GM19025 (cell line): ENCODE measurements around the gene TAGLN.

ENCODE experiments used
- ATAC-seq: cut with Tn5 transposase; IDR thresholded peaks from one replicate; pipeline ENCODE4 v1.9.1; 2021; ENCODE audit warnings: mild to moderate bottlenecking, low read depth, moderate library complexity; ENCODE audit not compliant: unreplicated experiment

Gene TAGLN

GRCh38 chr11:117212697-117213355 lies 13.7 kb downstream of the TAGLN start:
- no peak for ATAC-seq

GRCh38 chr11:117214404-117215110 lies 15.4 kb downstream of the TAGLN start:
- no peak for ATAC-seq

GRCh38 chr11:117217141-117218084 lies 18.2 kb downstream of the TAGLN start:
- ATAC-seq = no peak

GRCh38 chr11:117218133-117218915 lies 19.2 kb downstream of the TAGLN start:
- no peak for ATAC-seq

- no peak for ATAC-seq
Observed at GRCh38 chr11:117219001-117219400, 19.8 kb downstream of the TAGLN start.

GRCh38 chr11:117219455-117219854 lies 20.3 kb downstream of the TAGLN start:
- no peak for ATAC-seq

GRCh38 chr11:117219995-117220394 lies 20.8 kb downstream of the TAGLN start:
- ATAC-seq = no peak

- no peak for ATAC-seq
Observed at GRCh38 chr11:117220568-117220967, 21.4 kb downstream of the TAGLN start.

- ATAC-seq = no peak
Observed at GRCh38 chr11:117220999-117221774, 22.0 kb downstream of the TAGLN start.

GRCh38 chr11:117221775-117222517 lies 22.8 kb downstream of the TAGLN start:
- ATAC-seq = no peak

- ATAC-seq = no peak
Observed at GRCh38 chr11:117222991-117223740, 24.0 kb downstream of the TAGLN start.

- no peak for ATAC-seq
Observed at GRCh38 chr11:117223741-117224689, 24.8 kb downstream of the TAGLN start.

GRCh38 chr11:117225553-117226170 lies 26.5 kb downstream of the TAGLN start:
- no peak for ATAC-seq

- ATAC-seq = peak; percentile 41
Observed at GRCh38 chr11:117226388-117227385, 27.5 kb downstream of the TAGLN start.

- no peak for ATAC-seq
Observed at GRCh38 chr11:117228091-117228490, 28.9 kb downstream of the TAGLN start.
